Testis (tissue), 2 donors: ENCODE measurements around the gene NELL1.

ENCODE experiments used
- POLR2A ChIP-seq: fragments of 450-650 bp; IDR thresholded peaks from one replicate; pipeline ENCODE4 v1.6.1; 2017; ENCODE audit warnings: antibody characterized with exemption, mild to moderate bottlenecking, moderate library complexity
- TF ChIP-seq, protein P1 (sequence below), 3 experiments: fragments of 450-650 bp in 2 of 3; fragments of 200-600 bp in 1 of 3; sonication (generic) in 1 of 3; IDR thresholded peaks; one replicate each; pipeline ENCODE4 v1.5.1; 2016 to 2019; ENCODE audit warnings: antibody characterized with exemption in 3 of 3, mild to moderate bottlenecking in 2 of 3, moderate library complexity in 1 of 3

DNA sequence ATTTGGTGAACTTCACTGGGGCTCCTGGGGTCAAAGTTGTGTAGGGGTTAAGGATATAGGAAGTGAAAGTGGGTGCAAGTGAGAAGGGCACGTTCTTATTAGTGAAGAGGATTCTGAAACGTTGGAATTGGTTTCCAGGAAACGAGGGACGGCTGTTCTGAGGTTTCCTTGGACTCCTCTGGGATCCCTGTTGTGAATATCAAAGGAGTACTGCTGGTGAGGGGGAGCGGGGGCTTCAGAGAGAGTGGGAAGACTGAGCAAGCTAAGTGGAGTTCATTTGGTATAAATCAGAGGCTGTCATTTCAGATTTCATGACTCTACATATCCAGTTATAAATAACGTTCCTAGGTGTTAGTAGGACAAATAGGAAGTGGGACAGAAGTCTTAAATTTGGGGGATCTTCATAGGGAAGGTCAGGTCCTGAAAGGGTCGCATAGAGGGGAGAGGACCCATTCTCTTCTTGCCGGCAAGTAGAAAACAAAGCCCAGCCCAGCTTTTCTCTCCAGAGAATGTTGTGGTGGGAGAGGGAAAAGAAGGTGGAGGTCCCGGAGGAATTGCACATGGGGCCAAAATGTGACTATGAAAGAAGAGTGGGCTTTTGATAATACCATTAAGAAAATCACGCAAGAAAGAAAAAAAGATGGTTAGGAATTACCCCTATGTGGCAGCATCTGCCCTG, 1.1 kb upstream of the NELL1 start:
- TF ChIP-seq, protein P1, sequence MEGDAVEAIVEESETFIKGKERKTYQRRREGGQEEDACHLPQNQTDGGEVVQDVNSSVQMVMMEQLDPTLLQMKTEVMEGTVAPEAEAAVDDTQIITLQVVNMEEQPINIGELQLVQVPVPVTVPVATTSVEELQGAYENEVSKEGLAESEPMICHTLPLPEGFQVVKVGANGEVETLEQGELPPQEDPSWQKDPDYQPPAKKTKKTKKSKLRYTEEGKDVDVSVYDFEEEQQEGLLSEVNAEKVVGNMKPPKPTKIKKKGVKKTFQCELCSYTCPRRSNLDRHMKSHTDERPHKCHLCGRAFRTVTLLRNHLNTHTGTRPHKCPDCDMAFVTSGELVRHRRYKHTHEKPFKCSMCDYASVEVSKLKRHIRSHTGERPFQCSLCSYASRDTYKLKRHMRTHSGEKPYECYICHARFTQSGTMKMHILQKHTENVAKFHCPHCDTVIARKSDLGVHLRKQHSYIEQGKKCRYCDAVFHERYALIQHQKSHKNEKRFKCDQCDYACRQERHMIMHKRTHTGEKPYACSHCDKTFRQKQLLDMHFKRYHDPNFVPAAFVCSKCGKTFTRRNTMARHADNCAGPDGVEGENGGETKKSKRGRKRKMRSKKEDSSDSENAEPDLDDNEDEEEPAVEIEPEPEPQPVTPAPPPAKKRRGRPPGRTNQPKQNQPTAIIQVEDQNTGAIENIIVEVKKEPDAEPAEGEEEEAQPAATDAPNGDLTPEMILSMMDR (IDR thresholded peaks at IDR 0.05): no peak
- no peak for TF ChIP-seq POLR2A
